HL-60 (cell line): ENCODE data around the gene TBC1D22B.

Experiments
- CTCF ChIP-seq: IDR thresholded peaks from one replicate; pipeline ENCODE4 v1.5.1; 2011; ENCODE audit warnings: low read length, control low read depth, inconsistent platforms; ENCODE audit not compliant: insufficient read depth
- POLR2AphosphoS5 ChIP-seq: IDR thresholded peaks from 2 replicates; pipeline ENCODE4 v1.6.1; 2012; ENCODE audit warnings: low read depth

- TF ChIP-seq CTCF (no peak), POLR2AphosphoS5 (no peak)
Measured at GRCh38 chr6:37371154-37372083, 113.8 kb downstream of the TBC1D22B start.
